Peyer's patch (tissue), 4 donors: ENCODE results near the gene SLC39A10. TPM values are rescaled to one million over a fixed set of nuclear protein-coding genes. Genes with fewer than 3 reads are reported as not detected.

Experiments
- DNase-seq, 3 donors: peaks; one replicate each; pipeline ENCODE4 v3.0.0-alpha.2; 2017 to 2019
- H3K27ac ChIP-seq, 4 donors: fragments of 200-600 bp; sonication (generic); one replicate each; pipeline ENCODE4 v1.5.1; 2016 to 2019
- H3K27me3 ChIP-seq, 2 donors: fragments of 200-600 bp; sonication (generic); one replicate each; pipeline ENCODE4 v1.5.1; 2019
- H3K36me3 ChIP-seq, 3 donors: fragments of 200-600 bp; sonication (generic); one replicate each; pipeline ENCODE4 v1.5.1; 2016 to 2019
- H3K4me1 ChIP-seq, 4 donors: fragments of 200-600 bp; sonication (generic); one replicate each; pipeline ENCODE4 v1.5.1; 2016 to 2019
- H3K4me3 ChIP-seq, 4 donors: fragments of 200-600 bp; sonication (generic); 1 replicate in 3 of 4; 2 replicates in 1 of 4; pipeline ENCODE4 v1.5.1; 2016 to 2019; ENCODE audit warnings: mild to moderate bottlenecking in 1 of 4
- H3K9me3 ChIP-seq, 4 donors: fragments of 200-600 bp; sonication (generic); one replicate each; pipeline ENCODE4 v1.5.1; 2016 to 2019; ENCODE audit warnings: mild to moderate bottlenecking in 1 of 4
- POLR2A ChIP-seq, 2 donors: fragments of 450-650 bp; IDR thresholded peaks; one replicate each; pipeline ENCODE4 v1.5.1; 2017; ENCODE audit warnings: antibody characterized with exemption in 2 of 2, mild to moderate bottlenecking in 2 of 2, moderate library complexity in 2 of 2
- total RNA-seq, 4 donors: library from RNA; depleted of rRNA; stranded (reverse); fragments of >200 nt; gene quantifications; one replicate each; pipeline ENCODE4 v1.1.0, GENCODE V29; 2016
- TF ChIP-seq, protein P1 (sequence below), 6 experiments: fragments of 450-650 bp in 4 of 6; fragments of 200-600 bp in 2 of 6; sonication (generic) in 1 of 6; IDR thresholded peaks; one replicate each; pipeline ENCODE4 v1.5.1; 2017 to 2019; ENCODE audit warnings: antibody characterized with exemption in 6 of 6, mild to moderate bottlenecking in 3 of 6, moderate library complexity in 1 of 6

Gene SLC39A10
- total RNA-seq, 4 donors from 2014 or later: 6.0 to 30.5 (median 10.3) TPM

DNA sequence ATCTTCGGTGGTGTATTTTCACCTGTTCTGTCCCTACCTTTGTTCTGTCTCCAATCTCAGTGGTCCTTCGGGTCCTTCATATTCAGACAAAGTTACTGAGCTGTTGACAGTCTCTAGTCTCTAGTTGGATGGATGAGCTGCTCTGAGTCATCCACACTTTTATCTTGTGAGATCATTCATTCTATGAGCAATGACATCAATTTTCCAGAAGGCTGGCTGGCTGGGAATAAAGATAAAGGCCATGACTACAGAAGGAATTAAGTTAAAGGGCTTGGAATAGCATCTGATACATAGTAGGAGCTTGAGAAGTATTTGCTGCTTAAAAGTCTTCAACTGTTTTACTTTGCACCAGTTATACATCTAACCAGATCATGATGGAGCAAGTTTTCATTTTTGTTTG, 43.1 kb upstream of the SLC39A10 start:
- DNase-seq: no peak
- H3K27ac ChIP-seq: no peak overlapping the region
- H3K27me3 ChIP-seq: no peaks in the 10 kb centered on the region
- no peaks in the 10 kb centered on the region for H3K9me3 ChIP-seq
- TF ChIP-seq, protein P1, sequence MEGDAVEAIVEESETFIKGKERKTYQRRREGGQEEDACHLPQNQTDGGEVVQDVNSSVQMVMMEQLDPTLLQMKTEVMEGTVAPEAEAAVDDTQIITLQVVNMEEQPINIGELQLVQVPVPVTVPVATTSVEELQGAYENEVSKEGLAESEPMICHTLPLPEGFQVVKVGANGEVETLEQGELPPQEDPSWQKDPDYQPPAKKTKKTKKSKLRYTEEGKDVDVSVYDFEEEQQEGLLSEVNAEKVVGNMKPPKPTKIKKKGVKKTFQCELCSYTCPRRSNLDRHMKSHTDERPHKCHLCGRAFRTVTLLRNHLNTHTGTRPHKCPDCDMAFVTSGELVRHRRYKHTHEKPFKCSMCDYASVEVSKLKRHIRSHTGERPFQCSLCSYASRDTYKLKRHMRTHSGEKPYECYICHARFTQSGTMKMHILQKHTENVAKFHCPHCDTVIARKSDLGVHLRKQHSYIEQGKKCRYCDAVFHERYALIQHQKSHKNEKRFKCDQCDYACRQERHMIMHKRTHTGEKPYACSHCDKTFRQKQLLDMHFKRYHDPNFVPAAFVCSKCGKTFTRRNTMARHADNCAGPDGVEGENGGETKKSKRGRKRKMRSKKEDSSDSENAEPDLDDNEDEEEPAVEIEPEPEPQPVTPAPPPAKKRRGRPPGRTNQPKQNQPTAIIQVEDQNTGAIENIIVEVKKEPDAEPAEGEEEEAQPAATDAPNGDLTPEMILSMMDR (IDR thresholded peaks at IDR 0.05): no peak
- TF ChIP-seq POLR2A (IDR thresholded peaks at IDR 0.05): no peak
- H3K4me1 ChIP-seq: no peaks in the 10 kb centered on the region
- no peaks in the 10 kb centered on the region for H3K36me3 ChIP-seq
- no peak overlapping the region for H3K4me3 ChIP-seq

DNA sequence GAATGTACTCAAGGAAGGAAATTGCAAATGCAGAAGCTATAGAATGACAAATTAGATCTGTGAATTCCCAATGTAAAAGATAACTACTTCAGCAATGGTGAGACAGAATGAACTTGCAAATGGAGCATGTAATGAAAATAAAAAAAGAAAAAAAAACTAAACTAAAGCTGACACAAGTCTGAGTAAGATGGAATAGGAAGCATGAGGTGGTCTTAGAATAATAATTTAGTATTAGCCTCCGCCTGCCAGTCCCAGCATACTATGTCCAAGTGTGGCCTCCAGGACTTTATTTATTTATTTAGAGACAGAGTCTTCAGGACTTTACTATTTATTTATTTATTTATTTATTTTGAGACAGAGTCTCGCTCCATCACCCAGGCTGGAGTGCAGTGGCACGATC, 37.4 kb upstream of the SLC39A10 start:
- TF ChIP-seq, protein P1 (IDR thresholded peaks at IDR 0.05): no peak
- no peak for TF ChIP-seq POLR2A (IDR thresholded peaks at IDR 0.05)
- Histone ChIP-seq H3K36me3 (no peaks in the 10 kb centered on the region), H3K9me3 (no peaks in the 10 kb centered on the region), H3K4me1 (no peaks in the 10 kb centered on the region), H3K4me3 (no peak overlapping the region), H3K27ac (no peak overlapping the region), H3K27me3 (no peaks in the 10 kb centered on the region)
- no peak for DNase-seq

DNA sequence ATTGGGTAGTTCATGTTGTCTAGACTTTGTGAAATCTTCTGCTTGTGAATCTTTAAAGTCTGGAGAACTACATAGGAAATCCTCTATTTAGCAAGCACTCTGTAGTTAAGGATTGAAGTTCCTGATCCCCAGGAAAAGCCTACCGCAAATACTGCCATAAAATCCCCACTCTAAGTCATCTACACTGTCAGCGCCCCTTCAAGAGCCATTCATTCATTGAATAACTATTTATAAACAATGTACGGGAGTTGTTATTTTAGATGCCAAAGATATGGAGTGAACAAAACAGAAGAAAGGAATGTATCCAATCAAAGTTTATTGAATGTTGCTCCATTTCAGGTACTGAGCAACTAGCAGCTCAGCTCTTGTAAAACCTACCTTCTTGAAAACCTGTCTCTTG, 36.5 kb upstream of the SLC39A10 start:
- Histone ChIP-seq H3K9me3 (no peaks in the 10 kb centered on the region), H3K4me3 (no peak overlapping the region), H3K27ac (no peak overlapping the region), H3K36me3 (no peaks in the 10 kb centered on the region), H3K4me1 (no peaks in the 10 kb centered on the region), H3K27me3 (no peaks in the 10 kb centered on the region)
- TF ChIP-seq, protein P1 (IDR thresholded peaks at IDR 0.05): no peak
- TF ChIP-seq POLR2A (IDR thresholded peaks at IDR 0.05): no peak
- DNase-seq: no peak

DNA sequence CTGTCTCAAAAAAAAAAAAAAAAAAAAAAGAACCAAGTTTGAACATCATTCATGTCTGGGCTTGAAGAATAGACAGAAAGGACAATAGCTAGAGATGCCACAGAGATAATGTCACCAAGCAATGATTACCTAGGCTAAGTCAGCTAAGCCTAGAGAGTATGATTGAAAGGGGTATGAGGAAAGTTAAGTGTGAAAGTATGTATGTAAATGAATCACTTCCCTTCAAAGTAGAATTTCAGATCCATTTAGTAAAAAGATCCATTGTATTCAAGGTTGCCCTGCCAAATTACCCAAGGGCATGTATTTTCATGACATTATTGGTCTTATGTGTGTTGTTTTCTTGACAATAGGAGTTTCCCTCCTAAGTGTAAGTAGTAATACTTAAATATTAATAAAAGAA, 34.1 kb upstream of the SLC39A10 start:
- H3K4me3 ChIP-seq: no peak overlapping the region
- H3K4me1 ChIP-seq: no peaks in the 10 kb centered on the region
- no peaks in the 10 kb centered on the region for H3K27me3 ChIP-seq
- no peaks in the 10 kb centered on the region for H3K9me3 ChIP-seq
- H3K27ac ChIP-seq: no peak overlapping the region
- no peak for TF ChIP-seq POLR2A (IDR thresholded peaks at IDR 0.05)
- TF ChIP-seq, protein P1 (IDR thresholded peaks at IDR 0.05): no peak
- no peaks in the 10 kb centered on the region for H3K36me3 ChIP-seq
- no peak for DNase-seq

DNA sequence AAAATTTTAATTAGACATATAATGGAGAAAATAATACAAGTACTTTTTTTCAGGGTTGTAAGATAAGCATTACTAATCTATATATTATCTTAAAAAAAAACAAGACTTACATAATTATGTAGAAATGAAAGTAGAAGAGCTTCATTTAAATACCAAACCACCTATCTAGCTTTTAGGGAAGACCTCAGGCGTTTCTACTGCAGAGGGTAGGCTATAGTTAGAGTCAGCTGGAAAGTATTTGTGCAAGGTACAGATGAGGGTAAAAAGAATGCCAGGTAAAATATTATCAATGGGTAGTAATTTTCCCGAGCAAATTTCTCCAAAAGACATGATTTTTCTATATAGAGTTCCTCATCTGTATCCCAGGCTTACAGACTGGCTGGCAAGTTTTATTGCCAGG, 30.5 kb upstream of the SLC39A10 start:
- DNase-seq: no peak
- H3K27ac ChIP-seq: no peak overlapping the region
- no peak for TF ChIP-seq POLR2A (IDR thresholded peaks at IDR 0.05)
- TF ChIP-seq, protein P1 (IDR thresholded peaks at IDR 0.05): no peak
- no peaks in the 10 kb centered on the region for H3K4me1 ChIP-seq
- H3K27me3 ChIP-seq: no peaks in the 10 kb centered on the region
- H3K4me3 ChIP-seq: no peak overlapping the region
- no peaks in the 10 kb centered on the region for H3K36me3 ChIP-seq
- H3K9me3 ChIP-seq: no peaks in the 10 kb centered on the region

DNA sequence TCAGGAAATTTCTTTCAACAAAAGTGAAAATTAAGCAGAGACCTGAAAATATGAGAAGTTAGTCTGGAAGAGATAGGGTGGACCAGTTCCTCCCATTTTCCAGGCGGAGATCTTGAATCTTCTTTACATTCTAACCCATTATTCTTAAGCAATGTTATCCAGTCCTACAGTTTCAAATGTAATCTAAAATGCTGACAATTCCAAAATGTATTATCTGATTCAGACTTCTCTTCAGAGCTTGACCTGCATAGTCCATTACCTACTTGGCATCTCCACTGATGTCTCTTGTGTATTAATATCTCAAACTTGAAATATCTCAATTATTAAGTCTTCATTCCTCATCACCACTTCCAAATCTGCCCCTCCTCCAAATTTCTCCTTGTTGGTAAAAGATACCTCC, 28.4 kb upstream of the SLC39A10 start:
- Histone ChIP-seq H3K4me3 (no peak overlapping the region), H3K4me1 (no peaks in the 10 kb centered on the region), H3K27me3 (no peaks in the 10 kb centered on the region), H3K9me3 (no peaks in the 10 kb centered on the region), H3K36me3 (no peaks in the 10 kb centered on the region), H3K27ac (no peak overlapping the region)
- DNase-seq: no peak
- TF ChIP-seq, protein P1 (IDR thresholded peaks at IDR 0.05): no peak
- no peak for TF ChIP-seq POLR2A (IDR thresholded peaks at IDR 0.05)
